Ascending aorta (tissue), 2 donors: ENCODE measurements around the gene TIMP2. TPM values are rescaled to one million over a fixed set of nuclear protein-coding genes. Genes with fewer than 3 reads are reported as not detected.

Experiments used
- DNase-seq, 2 donors: peaks; one replicate each; pipeline ENCODE4 v3.0.0-alpha.2; 2019; ENCODE audit warnings: low spot score in 2 of 2
- H3K27ac ChIP-seq, 2 donors: fragments of 200-600 bp; sonication (generic); one replicate each; pipeline ENCODE4 v1.5.1; 2016 to 2017; ENCODE audit warnings: mild to moderate bottlenecking in 1 of 2
- H3K27me3 ChIP-seq: fragments of 200-600 bp; sonication (generic); one replicate; pipeline ENCODE4 v1.5.1; 2017
- H3K36me3 ChIP-seq, 2 donors: fragments of 200-600 bp; sonication (generic); one replicate each; pipeline ENCODE4 v1.5.1; 2016
- H3K4me1 ChIP-seq, 2 donors: fragments of 200-600 bp; sonication (generic); one replicate each; pipeline ENCODE4 v1.5.1; 2016 to 2017; ENCODE audit warnings: mild to moderate bottlenecking in 1 of 2
- H3K4me3 ChIP-seq, 2 donors: fragments of 200-600 bp; sonication (generic); one replicate each; pipeline ENCODE4 v1.5.1; 2016 to 2017; ENCODE audit warnings: mild to moderate bottlenecking in 1 of 2
- H3K9me3 ChIP-seq, 2 donors: fragments of 200-600 bp; sonication (generic); one replicate each; pipeline ENCODE4 v1.5.1; 2016
- CTCF ChIP-seq, 3 experiments: fragments of 200-600 bp in 2 of 3; fragments of 450-650 bp in 1 of 3; sonication (generic) in 2 of 3; IDR thresholded peaks; one replicate each; pipeline ENCODE4 v1.5.1; 2016 to 2019; ENCODE audit warnings: antibody characterized with exemption in 3 of 3, mild to moderate bottlenecking in 1 of 3, moderate library complexity in 1 of 3
- intact Hi-C: fragments of 100-400 bp; cut with DNase I; formaldehyde crosslinking; loops from one replicate; pipeline ENCODE4 v1.15.1; 2023
- total RNA-seq: library from RNA; depleted of rRNA; stranded (reverse); fragments of >200 nt; gene quantifications from one replicate; pipeline ENCODE4 v1.1.0, GENCODE V29; 2016

TIMP2 gene
- total RNA-seq, 1 donor from 2014 or later: 278 TPM

- no peak overlapping the region for H3K27ac ChIP-seq
- no peak for DNase-seq
- intact Hi-C loops: no loop called here
- no peaks in the 10 kb centered on the region for H3K27me3 ChIP-seq
- peaks cover 66 to 89% of the 10 kb centered on the region in 2 donors for H3K36me3 ChIP-seq
- no peak overlapping the region for H3K4me3 ChIP-seq
- TF ChIP-seq CTCF (IDR thresholded peaks at IDR 0.05): no peak
- no peaks in the 10 kb centered on the region for H3K9me3 ChIP-seq
- no peaks in the 10 kb centered on the region for H3K4me1 ChIP-seq
These were observed 121.9 kb downstream of the TIMP2 start for GRCh38 chr17:78803186-78803845.

Other genes with a start within 250 kb of the TIMP2 start
- 46.5 TPM for gene CYTH1, start 143.1 kb downstream of the TIMP2 start, total RNA-seq
- gene USP36, start 84.6 kb downstream of the TIMP2 start, total RNA-seq: 111 TPM
- 10.7 TPM for gene CEP295NL, start 22.2 kb downstream of the TIMP2 start, total RNA-seq
- 365 TPM for gene LGALS3BP, start 54.5 kb upstream of the TIMP2 start, total RNA-seq
- gene CANT1, start 84.4 kb upstream of the TIMP2 start, total RNA-seq: 67.2 TPM
- gene C1QTNF1, start 98.8 kb upstream of the TIMP2 start, total RNA-seq: 435 TPM
- gene ENGASE, start 149.4 kb upstream of the TIMP2 start, total RNA-seq: 13.2 TPM